HepG2 (cell line): ENCODE results near the gene MRAP. TPM values are rescaled to one million over a fixed set of nuclear protein-coding genes. Genes with fewer than 3 reads are reported as not detected.

ENCODE experiments used
- ATAC-seq: fragments of 200-7000 bp; cut with Tn5 transposase; 3 replicates; pipeline ENCODE4 v1.9.1; 2020; ENCODE audit warnings: mild to moderate bottlenecking, moderate library complexity
- BruUV-seq: library from RNA; stranded (reverse); fragments of 400-500 nt; replicated peaks from 2 replicates; lab custom pipeline; 2021; lab: Mats Ljungman, UMichigan
- CTCF ChIA-PET: fragments of 300-600 bp; formaldehyde crosslinking; extraction: SDS; loops from one replicate; lab custom pipeline; 2021; ENCODE audit warnings: low total read pairs, inconsistent platforms, low intra/inter-chr PET ratio; lab: Yijun Ruan, JAX
- POLR2A ChIA-PET: fragments of 350-600 bp; sonication (Branson Sonifier 250); formaldehyde crosslinking; loops from one replicate; lab custom pipeline; 2020; ENCODE audit warnings: antibody characterized with exemption, inconsistent platforms; lab: Yijun Ruan, JAX
- DNase-seq: peaks from one replicate; pipeline ENCODE4 v3.0.0-alpha.2; 2015; ENCODE audit warnings: low spot score
- FAIRE-seq: peaks from 3 replicates; lab custom pipeline; 2011; peaks lifted over from hg19 to GRCh38; lab: Jason Lieb, UNC
- H2AFZ ChIP-seq: one replicate; pipeline ENCODE4 v1.6.1; 2011; ENCODE audit warnings: low read length, inconsistent platforms
- H3K27ac ChIP-seq: fragments of 300-600 bp; 3 replicates; pipeline ENCODE4 v1.8.0; 2011; ENCODE audit warnings: mixed run types, mild to moderate bottlenecking, mixed read lengths, low read length, inconsistent platforms; ENCODE audit not compliant: insufficient read depth; ENCODE audit errors: extremely low read length
- H3K27me3 ChIP-seq, 2 experiments: fragments of 200-600 bp in 1 of 2; 2 replicates in 1 of 2; 3 replicates in 1 of 2; pipeline versions ENCODE4 v1.6.0 to v1.8.0; 2011; ENCODE audit warnings: low read length in 2 of 2, mild to moderate bottlenecking in 2 of 2, moderate library complexity in 2 of 2, inconsistent platforms in 1 of 2; ENCODE audit not compliant: insufficient read depth in 2 of 2, control insufficient read depth in 1 of 2
- H3K36me3 ChIP-seq, 2 experiments: fragments of 200-600 bp in 1 of 2; replicated peaks in 1 of 2; 2 replicates in 1 of 2; 3 replicates in 1 of 2; pipeline versions ENCODE4 v1.5.1 to v1.8.0; 2011; ENCODE audit warnings: low read length in 2 of 2, inconsistent platforms in 1 of 2; ENCODE audit not compliant: insufficient read depth in 2 of 2, control insufficient read depth in 1 of 2
- H3K4me1 ChIP-seq: 2 replicates; pipeline ENCODE4 v1.5.1; 2012; ENCODE audit warnings: low read length, inconsistent platforms; ENCODE audit not compliant: insufficient read depth
- H3K4me2 ChIP-seq: 2 replicates; pipeline ENCODE4 v1.6.0; 2011; ENCODE audit warnings: low read depth, low read length, inconsistent platforms
- H3K4me3 ChIP-seq, 3 experiments: fragments of 200-600 bp in 1 of 3; sonication (generic), shearing (Covaris generic) in 1 of 3; replicated peaks in 1 of 3; 2 replicates each; pipeline ENCODE4 v1.5.1; 2011 to 2016; ENCODE audit warnings: low read length in 3 of 3, inconsistent platforms in 2 of 3, low read depth in 2 of 3, mild to moderate bottlenecking in 2 of 3, control low read depth in 1 of 3, mixed read lengths in 1 of 3; ENCODE audit not compliant: insufficient read depth in 1 of 3
- H3K79me2 ChIP-seq: one replicate; pipeline ENCODE4 v1.6.1; 2011; ENCODE audit warnings: low read length, inconsistent platforms; ENCODE audit not compliant: insufficient read depth
- H3K9ac ChIP-seq: 2 replicates; pipeline ENCODE4 v1.6.0; 2011; ENCODE audit warnings: mild to moderate bottlenecking, low read depth, low read length, inconsistent platforms; ENCODE audit not compliant: insufficient read depth
- H3K9me3 ChIP-seq: 2 replicates; pipeline ENCODE4 v1.5.1; 2012; ENCODE audit warnings: mild to moderate bottlenecking, low read length
- H4K20me1 ChIP-seq: 2 replicates; pipeline ENCODE4 v1.6.0; 2011; ENCODE audit warnings: inconsistent platforms, mild to moderate bottlenecking, low read length, moderate library complexity; ENCODE audit not compliant: insufficient read depth
- DNMT3B ChIP-seq: conservative IDR thresholded peaks from 2 replicates; pipeline ENCODE4 v1.6.1; 2016; ENCODE audit warnings: missing biosample characterization, control low read depth
- HCFC1 ChIP-seq: fragments of 150-350 bp; IDR thresholded peaks from 2 replicates; pipeline ENCODE4 v1.6.1; 2014; ENCODE audit warnings: low read depth, low read length
- MLLT10 ChIP-seq: sonication (generic); formaldehyde crosslinking; IDR thresholded peaks from 2 replicates; pipeline ENCODE4 v1.4.0; 2020; ENCODE audit warnings: missing genetic modification reagents
- NAIF1 ChIP-seq: sonication (generic); formaldehyde crosslinking; IDR thresholded peaks from 2 replicates; pipeline ENCODE4 v1.5.0; 2020; ENCODE audit warnings: mild to moderate bottlenecking, missing genetic modification reagents, borderline replicate concordance
- NR2F1 ChIP-seq, 2 experiments: fragments of 450-650 bp in 1 of 2; formaldehyde crosslinking in 1 of 2; IDR thresholded peaks; 2 replicates each; pipeline versions ENCODE4 v1.5.0 to v1.6.1; 2016 to 2020; ENCODE audit warnings: mild to moderate bottlenecking in 1 of 2, missing compliant biosample characterization in 1 of 2, missing genetic modification reagents in 1 of 2, moderate library complexity in 1 of 2
- SNAPC2 ChIP-seq: sonication (generic); formaldehyde crosslinking; IDR thresholded peaks from 2 replicates; pipeline ENCODE4 v1.8.1; 2022; ENCODE audit warnings: mild to moderate bottlenecking, missing genetic modification reagents
- THAP8 ChIP-seq: sonication (generic); formaldehyde crosslinking; IDR thresholded peaks from 2 replicates; pipeline ENCODE4 v1.5.1; 2020; ENCODE audit warnings: missing genetic modification reagents, mild to moderate bottlenecking, borderline replicate concordance
- ZNF205 ChIP-seq: IDR thresholded peaks from 2 replicates; pipeline ENCODE4 v1.6.1; 2018; ENCODE audit warnings: missing biosample characterization, missing genetic modification reagents
- ZNF280D ChIP-seq: sonication (generic); formaldehyde crosslinking; IDR thresholded peaks from 2 replicates; pipeline ENCODE4 v1.5.1; 2020; ENCODE audit warnings: mild to moderate bottlenecking, missing genetic modification reagents
- WGBS: methylation state at CpG from one replicate; pipeline ENCODE4 v1.1.6; 2017; ENCODE audit warnings: low lambda C conversion rate; 5-methylcytosine and 5-hydroxymethylcytosine counted together
- in situ Hi-C: cut with HindIII; loops from 2 replicates; pipeline ENCODE4 v1.10.0; 2017; ENCODE audit warnings: low pct_unique_long_range_greater_than_20kb; ENCODE audit not compliant: extremely low pct_ligation_motif_present
- intact Hi-C: fragments of 100-400 bp; cut with micrococcal nuclease; formaldehyde crosslinking; loops from one replicate; pipeline ENCODE4 v1.10.0; 2022; ENCODE audit not compliant: unreplicated experiment
- polyA plus RNA-seq, 8 experiments: library from polyadenylated mRNA; depleted of rRNA in 3 of 8; stranded (reverse) in 7 of 8; unstranded in 1 of 8; fragments of >200 nt; fragmentation: Illumina TruSeq in 4 of 8; extraction: Trizol in 4 of 8; gene quantifications; 2 replicates each; pipeline versions ENCODE4 v1.2.1 to v1.2.3, GENCODE V29; 2011 to 2016; ENCODE audit warnings: low read depth in 4 of 8, missing spikeins in 1 of 8, mixed read lengths in 1 of 8; ENCODE audit not compliant: insufficient read depth in 1 of 8
- total RNA-seq, 5 experiments: library from RNA; depleted of rRNA; stranded (reverse); fragments of >200 nt; fragmentation: Illumina TruSeq; extraction: Trizol; gene quantifications; 2 replicates each; pipeline ENCODE4 v1.2.3, GENCODE V29; 2016; ENCODE audit warnings: low read depth in 1 of 5

The MRAP gene
- total and polyA plus RNA-seq, 2 of the 13 experiments (the other 11 are each of a cell fraction or from before 2014, with no cell fraction given): 0.46 to 1.2 TPM

GRCh38 chr21:32348604-32349332, 50.1 kb downstream of the MRAP start (continued):
- TF ChIP-seq THAP8 (CRISPR knock-in tag) (no peak), ZNF205 (CRISPR knock-in tag) (no peak), HCFC1 (no peak), NAIF1 (CRISPR knock-in tag) (no peak), NR2F1 (CRISPR knock-in tag; IDR thresholded peaks at IDR 0.05) (no peak), DNMT3B (CRISPR knock-in tag) (no peak)

- ATAC-seq: no peak
- no peak for TF ChIP-seq ZNF280D
- no peak for TF ChIP-seq SNAPC2 (CRISPR knock-in tag)
- no peak for TF ChIP-seq MLLT10 (CRISPR knock-in tag)
- TF ChIP-seq, all 625 proteins: peak for 0
- no peak overlapping the region for H2AFZ ChIP-seq
- no peak overlapping the region for H3K4me3 ChIP-seq
- H3K9me3 ChIP-seq: no peaks in the 10 kb centered on the region
- no peak for DNase-seq
- H3K4me2 ChIP-seq: no peak overlapping the region
- H3K4me1 ChIP-seq: no peaks in the 10 kb centered on the region
- H3K27ac ChIP-seq: no peak overlapping the region
- peaks cover 60 to 97% of the 10 kb centered on the region in 2 experiments for H3K36me3 ChIP-seq
- ChIA-PET POLR2A (no interaction called here), CTCF (no interaction called here)
- H3K9ac ChIP-seq: no peak overlapping the region
- H3K79me2 ChIP-seq: no peaks in the 10 kb centered on the region
- intact Hi-C loops: no loop called here
- no peaks in the 10 kb centered on the region for H4K20me1 ChIP-seq
- no TSS peak for BruUV-seq
- 99% methylated on average over 11 of the region's 16 CpGs for WGBS
- no peaks in the 10 kb centered on the region for H3K27me3 ChIP-seq
- in situ Hi-C loops: no loop called here
- FAIRE-seq: no peak
These were observed 50.8 kb downstream of the MRAP start for GRCh38 chr21:32349333-32349944.
